HG03045 (cell line): ENCODE results near the gene XPR1.

ENCODE experiments used
- ATAC-seq: cut with Tn5 transposase; IDR thresholded peaks from one replicate; pipeline ENCODE4 v1.9.1; 2021; ENCODE audit warnings: mild to moderate bottlenecking, moderate library complexity; ENCODE audit not compliant: unreplicated experiment

The XPR1 gene

GRCh38 chr1:180881806-180882509, 250.1 kb downstream of the XPR1 start:
- no peak for ATAC-seq

GRCh38 chr1:180884588-180885300, 252.9 kb downstream of the XPR1 start:
- no peak for ATAC-seq

- ATAC-seq, result no peak
These were observed 254.5 kb downstream of the XPR1 start for GRCh38 chr1:180886338-180886737.

- ATAC-seq, result no peak
These were observed 256.0 kb downstream of the XPR1 start for GRCh38 chr1:180887841-180888240.

GRCh38 chr1:180888870-180889269, 257.0 kb downstream of the XPR1 start:
- no peak for ATAC-seq

GRCh38 chr1:180889325-180889724, 257.5 kb downstream of the XPR1 start:
- no peak for ATAC-seq

- no peak for ATAC-seq
These were observed 260.4 kb downstream of the XPR1 start for GRCh38 chr1:180892272-180892671.

- ATAC-seq, result no peak
These were observed 260.9 kb downstream of the XPR1 start for GRCh38 chr1:180892675-180893074.

- no peak for ATAC-seq
These were observed 261.8 kb downstream of the XPR1 start for GRCh38 chr1:180893614-180894013.

GRCh38 chr1:180896161-180896560, 264.3 kb downstream of the XPR1 start:
- no peak for ATAC-seq

GRCh38 chr1:180898441-180899219, 266.8 kb downstream of the XPR1 start:
- no peak for ATAC-seq

GRCh38 chr1:180899262-180899661, 267.4 kb downstream of the XPR1 start:
- no peak for ATAC-seq

GRCh38 chr1:180901076-180901990, 269.5 kb downstream of the XPR1 start:
- ATAC-seq, result no peak

GRCh38 chr1:180902541-180902940, 270.7 kb downstream of the XPR1 start:
- ATAC-seq, result no peak

- no peak for ATAC-seq
These were observed 274.1 kb downstream of the XPR1 start for GRCh38 chr1:180905927-180906326.

GRCh38 chr1:180906511-180906910, 274.7 kb downstream of the XPR1 start:
- no peak for ATAC-seq

GRCh38 chr1:180907313-180908055, 275.7 kb downstream of the XPR1 start:
- ATAC-seq, result no peak

- no peak for ATAC-seq
These were observed 276.4 kb downstream of the XPR1 start for GRCh38 chr1:180908074-180908765.

- peak; percentile 36 for ATAC-seq
These were observed 277.2 kb downstream of the XPR1 start for GRCh38 chr1:180909005-180909414.
